ENCODE results near the gene TBC1D19.
"Not testable (repeated sequence)": the region's sequence is repeated elsewhere in the genome, so short reads cannot be mapped to it uniquely, and the experiment has no call there.

GRCh38 chr4:26679040-26679695, 95.3 kb downstream of the TBC1D19 start:
- TF ChIP-seq RBFOX2 (IDR thresholded peaks at IDR 0.05; ENCODE audit: low read depth, low read length); NEUROD1 (IDR thresholded peaks at IDR 0.05; ENCODE audit: borderline replicate concordance, low read depth, low read length, partially characterized antibody); ZNF263 (CRISPR knock-in tag; IDR thresholded peaks at IDR 0.05; ENCODE audit: borderline replicate concordance); SMARCC2 (IDR thresholded peaks at IDR 0.05; ENCODE audit: low read depth); STAT5B (CRISPR knock-in tag; IDR thresholded peaks at IDR 0.05); ZNF707 (CRISPR knock-in tag; conservative IDR thresholded peaks at IDR 0.05); STAT6 (CRISPR knock-in tag; IDR thresholded peaks at IDR 0.05); MAZ (CRISPR knock-in tag; conservative IDR thresholded peaks at IDR 0.05 in 1 of 2, IDR thresholded peaks at IDR 0.05 in 1 of 2); MYC (IDR thresholded peaks at IDR 0.05; ENCODE audit: low read depth, low read length); MYC (CRISPR knock-in tag; IDR thresholded peaks at IDR 0.05; ENCODE audit: borderline replicate concordance, low read depth); TFAM (CRISPR knock-in tag; conservative IDR thresholded peaks at IDR 0.05): not testable (repeated sequence)
- TF ChIP-seq, protein P1, sequence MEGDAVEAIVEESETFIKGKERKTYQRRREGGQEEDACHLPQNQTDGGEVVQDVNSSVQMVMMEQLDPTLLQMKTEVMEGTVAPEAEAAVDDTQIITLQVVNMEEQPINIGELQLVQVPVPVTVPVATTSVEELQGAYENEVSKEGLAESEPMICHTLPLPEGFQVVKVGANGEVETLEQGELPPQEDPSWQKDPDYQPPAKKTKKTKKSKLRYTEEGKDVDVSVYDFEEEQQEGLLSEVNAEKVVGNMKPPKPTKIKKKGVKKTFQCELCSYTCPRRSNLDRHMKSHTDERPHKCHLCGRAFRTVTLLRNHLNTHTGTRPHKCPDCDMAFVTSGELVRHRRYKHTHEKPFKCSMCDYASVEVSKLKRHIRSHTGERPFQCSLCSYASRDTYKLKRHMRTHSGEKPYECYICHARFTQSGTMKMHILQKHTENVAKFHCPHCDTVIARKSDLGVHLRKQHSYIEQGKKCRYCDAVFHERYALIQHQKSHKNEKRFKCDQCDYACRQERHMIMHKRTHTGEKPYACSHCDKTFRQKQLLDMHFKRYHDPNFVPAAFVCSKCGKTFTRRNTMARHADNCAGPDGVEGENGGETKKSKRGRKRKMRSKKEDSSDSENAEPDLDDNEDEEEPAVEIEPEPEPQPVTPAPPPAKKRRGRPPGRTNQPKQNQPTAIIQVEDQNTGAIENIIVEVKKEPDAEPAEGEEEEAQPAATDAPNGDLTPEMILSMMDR (IDR thresholded peaks at IDR 0.05 in 2 of 3, conservative IDR thresholded peaks at IDR 0.05 in 1 of 3; ENCODE audit: insufficient read depth in 2 of 3, low read depth in 1 of 3, low read length in 3 of 3), result not testable (repeated sequence)
